ENCODE results near the gene DIPK2A.

Gene DIPK2A

DNA sequence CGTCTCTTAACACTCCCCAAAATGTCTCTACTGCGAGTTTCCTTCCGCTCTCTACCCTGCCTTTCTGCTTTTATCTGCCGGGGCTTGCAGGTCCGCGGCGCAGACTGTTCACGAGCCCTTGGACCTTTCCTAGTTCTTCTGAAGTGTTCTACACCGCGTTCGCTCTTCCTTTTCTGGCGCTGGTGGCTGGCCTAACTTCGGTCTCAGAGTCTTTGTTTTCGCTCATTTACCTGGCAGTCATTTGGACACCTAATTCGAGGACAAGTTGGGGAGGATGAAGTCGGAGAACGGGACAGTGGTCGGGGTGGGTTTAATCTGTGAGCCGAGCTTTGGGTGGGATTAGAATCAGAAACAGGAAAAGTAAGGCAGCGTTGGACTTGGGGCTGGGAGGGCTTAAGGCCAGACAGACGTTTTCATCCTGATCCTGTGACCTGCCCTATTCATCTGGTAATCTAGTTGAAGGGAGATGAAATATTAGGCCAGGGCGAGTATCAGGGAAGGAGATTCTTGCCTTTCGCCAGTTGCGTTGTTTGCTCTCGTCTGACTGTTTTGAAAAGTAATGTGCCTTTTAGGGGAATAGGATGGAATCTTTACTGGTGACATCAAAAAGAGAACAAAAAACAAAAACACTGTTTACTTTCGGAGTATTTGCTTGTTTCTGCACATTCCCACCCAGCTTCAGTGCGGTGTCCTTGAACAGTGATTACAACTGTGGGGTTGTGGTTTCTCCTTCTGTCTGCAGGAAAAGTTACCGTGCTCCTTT is 1.8 kb downstream of the DIPK2A start:
- peak; percentile 86 to 91 for DNase-seq (ENCODE audit: low read depth in 2 of 2)
- TF ChIP-seq, protein P1, sequence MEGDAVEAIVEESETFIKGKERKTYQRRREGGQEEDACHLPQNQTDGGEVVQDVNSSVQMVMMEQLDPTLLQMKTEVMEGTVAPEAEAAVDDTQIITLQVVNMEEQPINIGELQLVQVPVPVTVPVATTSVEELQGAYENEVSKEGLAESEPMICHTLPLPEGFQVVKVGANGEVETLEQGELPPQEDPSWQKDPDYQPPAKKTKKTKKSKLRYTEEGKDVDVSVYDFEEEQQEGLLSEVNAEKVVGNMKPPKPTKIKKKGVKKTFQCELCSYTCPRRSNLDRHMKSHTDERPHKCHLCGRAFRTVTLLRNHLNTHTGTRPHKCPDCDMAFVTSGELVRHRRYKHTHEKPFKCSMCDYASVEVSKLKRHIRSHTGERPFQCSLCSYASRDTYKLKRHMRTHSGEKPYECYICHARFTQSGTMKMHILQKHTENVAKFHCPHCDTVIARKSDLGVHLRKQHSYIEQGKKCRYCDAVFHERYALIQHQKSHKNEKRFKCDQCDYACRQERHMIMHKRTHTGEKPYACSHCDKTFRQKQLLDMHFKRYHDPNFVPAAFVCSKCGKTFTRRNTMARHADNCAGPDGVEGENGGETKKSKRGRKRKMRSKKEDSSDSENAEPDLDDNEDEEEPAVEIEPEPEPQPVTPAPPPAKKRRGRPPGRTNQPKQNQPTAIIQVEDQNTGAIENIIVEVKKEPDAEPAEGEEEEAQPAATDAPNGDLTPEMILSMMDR (IDR thresholded peaks at IDR 0.05; ENCODE audit: low read depth, low read length), result no peak

DNA sequence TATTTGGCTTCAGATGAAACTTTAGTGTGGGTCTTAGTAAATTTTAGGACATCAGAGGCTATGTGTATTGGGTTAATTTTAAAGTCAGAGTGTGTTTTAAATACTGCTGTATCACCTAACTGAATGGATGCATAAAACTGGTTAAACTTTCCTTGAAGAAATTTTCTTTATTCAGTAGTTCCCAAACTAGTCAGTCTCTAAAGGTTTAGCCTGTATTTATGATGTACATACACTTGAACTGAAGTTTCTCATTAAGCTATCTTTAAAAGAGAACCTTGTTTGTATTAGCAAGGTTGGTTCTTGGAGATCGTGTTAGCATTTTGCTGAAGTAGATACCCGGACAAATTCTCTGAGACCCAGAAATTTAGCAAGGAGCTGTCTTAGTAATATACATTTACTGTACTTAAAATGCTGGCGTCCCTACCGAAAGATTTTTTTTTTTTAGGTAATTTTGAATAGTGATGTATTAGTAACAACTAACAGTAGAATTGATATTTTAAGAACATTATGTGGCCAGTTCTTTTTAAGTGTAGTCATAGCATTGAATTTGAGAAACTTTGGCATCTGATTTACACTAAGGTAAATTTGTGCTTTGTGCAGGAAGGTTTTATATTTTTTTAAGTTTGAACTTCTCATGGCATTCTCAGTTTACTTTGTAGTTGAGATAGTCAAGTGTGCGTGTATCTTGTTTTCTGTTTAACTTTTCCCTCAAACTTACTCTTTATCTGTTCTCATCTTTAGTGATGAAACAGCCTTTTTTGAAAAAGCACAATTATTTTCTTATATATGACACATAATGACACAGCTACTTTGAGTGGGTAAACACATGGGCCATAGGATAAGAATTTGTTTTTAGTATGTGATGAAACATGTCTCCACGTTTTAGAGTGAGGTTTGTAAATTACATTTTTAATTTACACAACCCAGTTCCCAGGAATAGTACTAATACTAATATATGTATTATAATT is 2.9 kb downstream of the DIPK2A start:
- TF ChIP-seq, protein P1 (IDR thresholded peaks at IDR 0.05; ENCODE audit: low read depth, low read length), result no peak
- peak overlapping the region; percentile 76 to 99 for H3K4me3 ChIP-seq (replicated peaks in 1 of 2; ENCODE audit: low read depth in 2 of 2, low read length in 2 of 2)
- peak in 1 of 2 donors; percentile 72 for DNase-seq (ENCODE audit: low read depth in 2 of 2)

More for the DNA sequence above, 1.8 kb downstream of the DIPK2A start:
- peak overlapping the region; percentile 76 to 99 for H3K4me3 ChIP-seq (replicated peaks in 1 of 2; ENCODE audit: low read depth in 2 of 2, low read length in 2 of 2)

DNA sequence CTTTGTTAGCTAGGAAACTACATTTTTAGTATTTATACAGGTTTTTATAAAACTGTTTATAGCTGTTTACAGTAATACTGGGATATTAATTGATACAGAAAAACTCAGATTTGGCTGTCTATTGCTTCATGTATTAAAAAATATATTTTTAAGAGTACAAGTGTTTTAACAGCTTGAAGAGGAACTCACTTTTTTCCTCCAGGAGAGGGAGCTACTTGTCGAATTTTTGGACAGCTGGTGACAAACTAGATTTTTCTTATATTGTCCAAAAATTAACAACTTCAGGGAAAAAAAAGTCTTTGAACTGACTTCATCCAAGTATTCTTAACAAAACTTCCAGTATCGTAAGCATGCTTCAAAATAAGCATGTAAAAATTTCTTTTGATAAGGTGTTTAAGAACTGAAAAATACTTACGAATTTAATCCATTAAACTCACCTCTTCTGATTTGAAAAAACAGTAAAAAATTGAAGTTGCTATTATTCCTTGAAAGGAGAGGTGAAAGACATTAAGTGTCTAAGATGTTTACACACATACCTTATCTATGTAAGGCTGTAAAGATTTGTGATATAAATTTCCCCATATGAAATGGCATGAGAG is 4.0 kb downstream of the DIPK2A start:
- peak; percentile 84 to 89 for DNase-seq (ENCODE audit: low read depth in 2 of 2)
- TF ChIP-seq, protein P1 (IDR thresholded peaks at IDR 0.05; ENCODE audit: low read depth, low read length), result peak; percentile 57
- peak overlapping the region in 1 of 2 donors; percentile 76 for H3K4me3 ChIP-seq (replicated peaks in 1 of 2; ENCODE audit: low read depth in 2 of 2, low read length in 2 of 2)

DNA sequence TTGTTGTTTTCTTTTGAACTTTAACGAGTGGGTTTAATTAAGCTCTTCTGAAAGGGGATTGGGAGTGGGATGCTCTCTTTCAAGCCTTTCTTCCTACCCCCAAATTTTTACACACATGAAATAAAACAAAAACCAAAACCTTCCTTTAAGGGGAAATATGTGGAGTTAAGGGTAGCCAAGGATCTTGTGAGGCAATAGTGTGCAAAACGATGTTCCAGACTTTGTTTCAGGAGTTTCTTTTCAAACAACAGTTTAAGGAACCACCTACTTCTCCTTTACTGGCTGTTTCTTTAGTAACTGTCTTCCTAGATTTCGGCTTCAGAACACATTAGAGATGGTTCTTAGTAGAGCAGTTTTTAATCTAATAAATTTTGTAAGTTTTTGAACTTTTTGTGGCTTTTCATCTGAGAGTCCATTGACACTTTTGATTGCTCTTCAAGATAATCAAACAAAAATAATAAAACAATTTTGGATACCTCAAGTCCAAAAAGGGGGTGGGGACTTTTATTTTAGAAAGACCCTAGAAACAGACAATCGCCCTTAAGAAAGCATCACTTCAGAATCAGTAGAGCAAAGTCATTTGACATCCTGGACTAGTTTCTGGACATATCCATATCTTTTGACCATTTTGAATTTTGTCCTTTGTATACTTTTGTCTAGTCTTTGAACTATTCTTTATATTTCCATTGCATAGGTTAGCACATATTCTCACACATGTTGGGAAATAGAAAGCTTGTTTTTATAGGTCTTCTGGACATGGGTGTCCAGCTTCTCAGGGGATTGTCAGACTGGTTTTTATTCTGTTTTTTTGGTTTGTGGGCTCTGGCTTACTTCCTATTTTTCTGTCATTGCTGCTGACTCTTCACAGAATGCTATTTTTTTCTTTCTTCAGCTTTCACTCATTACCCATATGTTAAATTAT is 6.0 kb downstream of the DIPK2A start:
- DNase-seq (ENCODE audit: low read depth in 2 of 2), result peak; percentile 58 to 63
- no peak overlapping the region for H3K4me3 ChIP-seq (replicated peaks in 1 of 2; ENCODE audit: low read depth in 2 of 2, low read length in 2 of 2)
- TF ChIP-seq, protein P1 (IDR thresholded peaks at IDR 0.05; ENCODE audit: low read depth, low read length), result no peak

DNA sequence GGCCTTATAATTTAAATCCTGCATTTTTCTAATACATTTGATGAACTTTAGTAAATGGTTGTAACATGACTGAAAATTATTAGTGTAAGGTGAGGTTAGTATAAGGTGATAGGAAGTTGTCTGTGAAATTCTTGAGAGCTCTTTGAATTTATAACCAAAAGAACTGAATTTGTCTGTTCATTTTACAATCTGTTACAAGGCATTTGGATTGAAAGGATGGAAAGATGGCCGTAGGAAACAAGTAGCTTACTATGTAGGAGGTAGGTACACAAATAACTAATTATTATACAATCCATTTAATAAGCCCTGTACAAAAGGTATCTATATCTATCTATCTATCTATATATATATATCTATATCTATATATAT is 6.6 kb downstream of the DIPK2A start:
- DNase-seq (ENCODE audit: low read depth in 2 of 2), result no peak
- no peak overlapping the region for H3K4me3 ChIP-seq (replicated peaks in 1 of 2; ENCODE audit: low read depth in 2 of 2, low read length in 2 of 2)
- TF ChIP-seq, protein P1 (IDR thresholded peaks at IDR 0.05; ENCODE audit: low read depth, low read length), result no peak

DNA sequence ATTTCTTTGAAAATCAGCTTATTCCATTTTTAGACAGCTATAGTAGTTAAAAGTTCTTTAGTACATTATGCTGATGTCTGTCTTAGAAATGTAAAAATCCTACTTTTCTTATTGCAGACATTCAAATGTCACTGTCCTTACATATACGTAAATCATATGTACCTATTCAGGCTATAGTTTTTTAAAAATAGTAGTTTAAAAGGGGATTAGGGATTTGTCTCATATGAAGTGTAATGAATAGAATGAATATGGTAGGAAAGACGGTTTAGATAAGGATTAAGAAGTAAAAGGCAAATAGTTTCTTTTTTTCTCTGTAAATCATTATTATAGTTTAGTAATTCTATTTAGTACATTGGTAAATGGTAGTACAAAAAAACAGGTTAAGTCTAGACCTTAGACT is 7.4 kb downstream of the DIPK2A start:
- TF ChIP-seq, protein P1 (IDR thresholded peaks at IDR 0.05; ENCODE audit: low read depth, low read length), result no peak
- no peak for DNase-seq (ENCODE audit: low read depth in 2 of 2)
- no peak overlapping the region for H3K4me3 ChIP-seq (replicated peaks in 1 of 2; ENCODE audit: low read depth in 2 of 2, low read length in 2 of 2)

Measured in cardiac fibroblast (primary cell).